Panc1 (cell line): ENCODE measurements around the gene GH2. TPM values are rescaled to one million over a fixed set of nuclear protein-coding genes. Genes with fewer than 3 reads are reported as not detected.

Experiments
- ATAC-seq: fragments of 200-7000 bp; cut with Tn5 transposase; 2 replicates; pipeline ENCODE4 v1.9.1; 2020; ENCODE audit warnings: mild to moderate bottlenecking, moderate library complexity
- BruUV-seq: library from RNA; stranded (reverse); fragments of 400-500 nt; replicated peaks from 2 replicates; lab custom pipeline; 2021; lab: Mats Ljungman, UMichigan
- CTCF ChIA-PET: fragments of 300-600 bp; sonication (Branson Sonifier 250); formaldehyde crosslinking; loops from one replicate; lab custom pipeline; 2022; ENCODE audit warnings: antibody characterized with exemption; lab: Charles Lee
- POLR2A ChIA-PET: fragments of 300-600 bp; sonication (Branson Sonifier 250); formaldehyde crosslinking; loops from one replicate; lab custom pipeline; 2022; ENCODE audit warnings: antibody characterized with exemption; lab: Charles Lee
- DNase-seq: peaks from one replicate; pipeline ENCODE4 v3.0.0-alpha.2; 2010; ENCODE audit warnings: low read depth, low spot score
- H3K27ac ChIP-seq: 2 replicates; pipeline ENCODE4 v1.5.1; 2011; ENCODE audit warnings: mild to moderate bottlenecking, low read length, inconsistent platforms
- H3K27me3 ChIP-seq: fragments of 200-500 bp; sonication (Bioruptor generic); 2 replicates; pipeline ENCODE4 v1.6.0; 2014; ENCODE audit warnings: low read length, inconsistent platforms; ENCODE audit not compliant: control insufficient read depth, insufficient read depth
- H3K36me3 ChIP-seq: fragments of 200-500 bp; sonication (Bioruptor generic); 2 replicates; pipeline ENCODE4 v1.5.1; 2014; ENCODE audit warnings: inconsistent platforms, mild to moderate bottlenecking, low read length, moderate library complexity; ENCODE audit not compliant: control insufficient read depth, insufficient read depth
- H3K4me1 ChIP-seq: 2 replicates; pipeline ENCODE4 v1.5.1; 2011; ENCODE audit warnings: inconsistent platforms, mild to moderate bottlenecking, low read length, moderate library complexity; ENCODE audit not compliant: control insufficient read depth, insufficient read depth
- H3K4me3 ChIP-seq, 2 experiments: 2 replicates each; pipeline ENCODE4 v1.5.1; 2011 to 2012; ENCODE audit warnings: low read depth in 2 of 2, low read length in 2 of 2, mild to moderate bottlenecking in 2 of 2, inconsistent platforms in 1 of 2, moderate library complexity in 1 of 2
- H3K9me3 ChIP-seq: fragments of 200-500 bp; sonication (Bioruptor generic); 2 replicates; pipeline ENCODE4 v1.5.1; 2014; ENCODE audit warnings: low read depth, mild to moderate bottlenecking, inconsistent platforms, low read length, moderate library complexity; ENCODE audit not compliant: control insufficient read depth, insufficient read depth
- POLR2AphosphoS5 ChIP-seq: IDR thresholded peaks from 2 replicates; pipeline ENCODE4 v1.6.1; 2012; ENCODE audit warnings: mild to moderate bottlenecking, low read depth, low read length, moderate library complexity
- REST ChIP-seq, 2 experiments: IDR thresholded peaks; 2 replicates each; pipeline ENCODE4 v1.6.1; 2011 to 2012; ENCODE audit warnings: low read depth in 2 of 2, control low read depth in 1 of 2, low read length in 1 of 2, mild to moderate bottlenecking in 1 of 2, moderate library complexity in 1 of 2; ENCODE audit not compliant: insufficient read depth in 1 of 2
- SIN3A ChIP-seq: IDR thresholded peaks from 2 replicates; pipeline ENCODE4 v1.6.1; 2012; ENCODE audit warnings: low read depth, mild to moderate bottlenecking, low read length, moderate library complexity, borderline replicate concordance; ENCODE audit not compliant: insufficient read depth
- TCF7L2 ChIP-seq: IDR thresholded peaks from 2 replicates; pipeline ENCODE4 v1.6.1; 2011; ENCODE audit warnings: mild to moderate bottlenecking, low read depth, low read length, inconsistent platforms
- in situ Hi-C: cut with HindIII; loops from 2 replicates; pipeline ENCODE4 v1.10.0; 2016; ENCODE audit warnings: low sequenced_read_pairs, low pct_unique_long_range_greater_than_20kb
- intact Hi-C: fragments of 100-400 bp; cut with micrococcal nuclease; formaldehyde crosslinking; loops from one replicate; pipeline ENCODE4 v1.10.0; 2022; ENCODE audit not compliant: unreplicated experiment
- total RNA-seq: library from RNA; stranded (reverse); gene quantifications from one replicate; pipeline ENCODE4 v1.2.1, GENCODE V29; 2021; ENCODE audit not compliant: unreplicated experiment
- TF ChIP-seq, protein P1 (sequence below): fragments of 450-650 bp; IDR thresholded peaks from 2 replicates; pipeline ENCODE4 v1.5.1; 2017; ENCODE audit warnings: mild to moderate bottlenecking

The GH2 gene
- total RNA-seq, 1 experiment from 2014 or later = not detected

DNA sequence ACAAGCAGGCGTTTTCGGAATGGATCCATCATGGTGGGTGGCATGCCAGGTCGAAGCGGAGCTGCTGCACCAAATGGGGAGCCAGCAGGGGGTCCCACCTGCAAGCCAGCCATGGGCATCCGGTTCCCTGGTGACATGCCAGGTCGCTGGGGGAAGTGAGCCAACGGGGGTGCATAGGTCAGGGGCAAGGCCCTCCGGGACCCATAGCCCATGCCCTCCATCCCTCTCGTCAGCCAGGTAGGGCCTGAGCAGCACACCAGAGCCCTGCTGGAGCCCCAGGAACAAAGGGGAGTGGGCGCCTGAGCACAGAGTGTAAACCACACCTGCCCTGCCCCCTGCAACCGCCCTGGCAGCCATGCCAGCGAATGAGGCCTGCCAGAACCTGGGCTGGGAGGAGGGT is 44.3 kb downstream of the GH2 start:
- DNase-seq (no peak), ATAC-seq (no peak)
- no peak overlapping the region for H3K27ac ChIP-seq
- H3K36me3 ChIP-seq = peaks cover 6% of the 10 kb centered on the region; the same call in 1 of the 2 replicates
- H3K9me3 ChIP-seq = no peaks in the 10 kb centered on the region
- H3K27me3 ChIP-seq = no peaks in the 10 kb centered on the region
- TF ChIP-seq, protein P1, sequence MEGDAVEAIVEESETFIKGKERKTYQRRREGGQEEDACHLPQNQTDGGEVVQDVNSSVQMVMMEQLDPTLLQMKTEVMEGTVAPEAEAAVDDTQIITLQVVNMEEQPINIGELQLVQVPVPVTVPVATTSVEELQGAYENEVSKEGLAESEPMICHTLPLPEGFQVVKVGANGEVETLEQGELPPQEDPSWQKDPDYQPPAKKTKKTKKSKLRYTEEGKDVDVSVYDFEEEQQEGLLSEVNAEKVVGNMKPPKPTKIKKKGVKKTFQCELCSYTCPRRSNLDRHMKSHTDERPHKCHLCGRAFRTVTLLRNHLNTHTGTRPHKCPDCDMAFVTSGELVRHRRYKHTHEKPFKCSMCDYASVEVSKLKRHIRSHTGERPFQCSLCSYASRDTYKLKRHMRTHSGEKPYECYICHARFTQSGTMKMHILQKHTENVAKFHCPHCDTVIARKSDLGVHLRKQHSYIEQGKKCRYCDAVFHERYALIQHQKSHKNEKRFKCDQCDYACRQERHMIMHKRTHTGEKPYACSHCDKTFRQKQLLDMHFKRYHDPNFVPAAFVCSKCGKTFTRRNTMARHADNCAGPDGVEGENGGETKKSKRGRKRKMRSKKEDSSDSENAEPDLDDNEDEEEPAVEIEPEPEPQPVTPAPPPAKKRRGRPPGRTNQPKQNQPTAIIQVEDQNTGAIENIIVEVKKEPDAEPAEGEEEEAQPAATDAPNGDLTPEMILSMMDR = no peak
- TF ChIP-seq REST (IDR thresholded peaks at IDR 0.05; ENCODE audit: insufficient read depth in 1 of 2, low read depth in 2 of 2, low read length in 1 of 2) (no peak), POLR2AphosphoS5 (no peak), TCF7L2 (no peak), SIN3A (no peak)
- CTCF ChIA-PET = no interaction called here
- intact Hi-C loops = no loop called here
- in situ Hi-C loops = no loop called here
- POLR2A ChIA-PET = no interaction called here
- BruUV-seq = no TSS peak
- no peak overlapping the region for H3K4me3 ChIP-seq
- peaks cover 25% of the 10 kb centered on the region for H3K4me1 ChIP-seq

GRCh38 chr17:63836811-63837210 is 44.9 kb downstream of the GH2 start:
- BruUV-seq = no TSS peak
- no peak overlapping the region for H3K4me3 ChIP-seq
- intact Hi-C loops (no loop called here), in situ Hi-C loops (no loop called here)
- no peak for TF ChIP-seq TCF7L2
- no peak for TF ChIP-seq SIN3A
- TF ChIP-seq POLR2AphosphoS5 = no peak
- TF ChIP-seq REST (IDR thresholded peaks at IDR 0.05; ENCODE audit: insufficient read depth in 1 of 2, low read depth in 2 of 2, low read length in 1 of 2) = no peak
- TF ChIP-seq, protein P1 = no peak
- no peak overlapping the region for H3K27ac ChIP-seq
- no peaks in the 10 kb centered on the region for H3K9me3 ChIP-seq
- peaks cover 25% of the 10 kb centered on the region for H3K4me1 ChIP-seq
- H3K27me3 ChIP-seq = no peaks in the 10 kb centered on the region
- H3K36me3 ChIP-seq = peaks cover 1% of the 10 kb centered on the region; the same call in 1 of the 2 replicates
- no peak for ATAC-seq
- CTCF ChIA-PET = no interaction called here
- DNase-seq = no peak
- POLR2A ChIA-PET = no interaction called here
